GM23338 (cell line): ENCODE measurements around the gene CAST. TPM values are rescaled to one million over a fixed set of nuclear protein-coding genes. Genes with fewer than 3 reads are reported as not detected.

ENCODE experiments used
- ATAC-seq: fragments of 200-7000 bp; cut with Tn5 transposase; 3 replicates; pipeline ENCODE4 v1.9.1; 2020
- DNase-seq: peaks from one replicate; pipeline ENCODE4 v3.0.0-alpha.2; 2015; ENCODE audit warnings: low spot score
- H2AFZ ChIP-seq: fragments of 200-600 bp; sonication (generic); 2 replicates; pipeline ENCODE4 v1.8.0; 2016; ENCODE audit warnings: antibody characterized with exemption, mild to moderate bottlenecking, moderate library complexity
- H3F3A ChIP-seq: fragments of 200-600 bp; sonication (generic); replicated peaks from 2 replicates; pipeline ENCODE4 v1.8.0; 2017; ENCODE audit warnings: antibody characterized with exemption, mixed run types, low read depth
- H3K27ac ChIP-seq: fragments of 200-600 bp; sonication (generic); 2 replicates; pipeline ENCODE4 v1.6.1; 2016; ENCODE audit warnings: low read depth
- H3K27me3 ChIP-seq: fragments of 200-600 bp; sonication (generic); 2 replicates; pipeline ENCODE4 v1.8.0; 2016; ENCODE audit warnings: mild to moderate bottlenecking, mixed run types, moderate library complexity; ENCODE audit not compliant: insufficient read depth
- H3K36me3 ChIP-seq: fragments of 200-600 bp; sonication (generic); 2 replicates; pipeline ENCODE4 v1.8.0; 2016; ENCODE audit warnings: mild to moderate bottlenecking; ENCODE audit not compliant: insufficient read depth
- H3K4me1 ChIP-seq: fragments of 200-600 bp; sonication (generic); 2 replicates; pipeline ENCODE4 v1.8.0; 2016; ENCODE audit warnings: mild to moderate bottlenecking, moderate library complexity; ENCODE audit not compliant: insufficient read depth
- H3K4me2 ChIP-seq: fragments of 200-600 bp; sonication (generic); 2 replicates; pipeline ENCODE4 v1.7.1; 2017; ENCODE audit warnings: mixed run types
- H3K4me3 ChIP-seq: fragments of 200-600 bp; sonication (generic); 2 replicates; pipeline ENCODE4 v1.6.1; 2016; ENCODE audit warnings: mixed run types
- H3K79me2 ChIP-seq: fragments of 200-600 bp; sonication (generic); replicated peaks from 2 replicates; pipeline ENCODE4 v1.8.0; 2017; ENCODE audit warnings: mild to moderate bottlenecking; ENCODE audit not compliant: insufficient read depth
- H3K9me2 ChIP-seq: fragments of 200-600 bp; sonication (generic); 2 replicates; pipeline ENCODE4 v1.8.0; 2017; ENCODE audit not compliant: insufficient read depth
- H4K20me1 ChIP-seq: fragments of 200-600 bp; sonication (generic); replicated peaks from 2 replicates; pipeline ENCODE4 v1.8.0; 2017; ENCODE audit warnings: mild to moderate bottlenecking; ENCODE audit not compliant: insufficient read depth
- H3K27ac Mint-ChIP-seq: 2 replicates; pipeline ENCODE4 v1.8.0; 2020; ENCODE audit warnings: inconsistent platforms, mild to moderate bottlenecking, moderate library complexity, mixed read lengths
- H3K27me3 Mint-ChIP-seq: 3 replicates; pipeline ENCODE4 v1.8.0; 2022; ENCODE audit warnings: low read depth, mild to moderate bottlenecking, moderate library complexity, mixed read lengths, inconsistent platforms; ENCODE audit not compliant: insufficient read depth, poor library complexity
- H3K36me3 Mint-ChIP-seq: 3 replicates; pipeline ENCODE4 v1.8.0; 2021; ENCODE audit warnings: low read depth, mild to moderate bottlenecking, inconsistent platforms, moderate library complexity, mixed read lengths
- H3K4me1 Mint-ChIP-seq: 3 replicates; pipeline ENCODE4 v1.8.0; 2020; ENCODE audit warnings: mild to moderate bottlenecking, inconsistent platforms, mixed read lengths
- H3K4me3 Mint-ChIP-seq: 3 replicates; pipeline ENCODE4 v1.8.0; 2021; ENCODE audit warnings: moderate library complexity, mild to moderate bottlenecking, inconsistent platforms, mixed read lengths
- H3K9me3 Mint-ChIP-seq: 3 replicates; pipeline ENCODE4 v1.8.0; 2020; ENCODE audit warnings: moderate library complexity, mild to moderate bottlenecking, inconsistent platforms, mixed read lengths
- CREB1 ChIP-seq: fragments of 250-450 bp; sonication (Bioruptor Pico); IDR thresholded peaks from 2 replicates; pipeline ENCODE4 v1.5.0; 2020; ENCODE audit warnings: low read depth, mild to moderate bottlenecking, moderate library complexity
- CTCF ChIP-seq, 2 experiments: fragments of 200-600 bp in 1 of 2; sonication (generic) in 1 of 2; conservative IDR thresholded peaks; 2 replicates each; pipeline versions ENCODE4 v1.5.1 to v1.6.1; 2016 to 2017; ENCODE audit warnings: antibody characterized with exemption in 2 of 2, low read depth in 2 of 2, mild to moderate bottlenecking in 2 of 2, moderate library complexity in 1 of 2
- ETS1 ChIP-seq: IDR thresholded peaks from 2 replicates; pipeline ENCODE4 v1.6.1; 2016; ENCODE audit warnings: antibody characterized with exemption
- EZH2 ChIP-seq: fragments of 200-600 bp; sonication (generic); IDR thresholded peaks from one replicate; pipeline ENCODE4 v1.8.0; 2017; ENCODE audit warnings: antibody characterized with exemption, mild to moderate bottlenecking, low read depth; ENCODE audit not compliant: unreplicated experiment
- EZH2phosphoT487 ChIP-seq: fragments of 200-600 bp; sonication (generic); IDR thresholded peaks from one replicate; pipeline ENCODE4 v1.8.1; 2018; ENCODE audit warnings: antibody characterized with exemption; ENCODE audit not compliant: unreplicated experiment
- JUNB ChIP-seq: IDR thresholded peaks from one replicate; pipeline ENCODE4 v1.6.1; 2016; ENCODE audit warnings: antibody characterized with exemption; ENCODE audit not compliant: unreplicated experiment
- NANOG ChIP-seq: IDR thresholded peaks from 2 replicates; pipeline ENCODE4 v1.6.1; 2016; ENCODE audit warnings: antibody characterized with exemption, borderline replicate concordance
- POLR2AphosphoS5 ChIP-seq: IDR thresholded peaks from 2 replicates; pipeline ENCODE4 v1.6.1; 2016; ENCODE audit warnings: antibody characterized with exemption, low read depth
- REST ChIP-seq: IDR thresholded peaks from one replicate; pipeline ENCODE4 v1.6.1; 2018; ENCODE audit warnings: antibody characterized with exemption; ENCODE audit not compliant: unreplicated experiment
- STAT1 ChIP-seq: IDR thresholded peaks from one replicate; pipeline ENCODE4 v1.6.1; 2016; ENCODE audit warnings: antibody characterized with exemption; ENCODE audit not compliant: unreplicated experiment
- ZNF114 ChIP-seq: fragments of 250-450 bp; sonication (Bioruptor Pico); IDR thresholded peaks from 2 replicates; pipeline ENCODE4 v1.5.0; 2020; ENCODE audit warnings: mild to moderate bottlenecking, moderate library complexity
- ZNF331 ChIP-seq: fragments of 250-450 bp; sonication (Bioruptor Pico); IDR thresholded peaks from 2 replicates; pipeline ENCODE4 v1.5.0; 2020; ENCODE audit warnings: low read depth, mild to moderate bottlenecking, moderate library complexity
- ZNF462 ChIP-seq: fragments of 250-450 bp; sonication (Bioruptor Pico); IDR thresholded peaks from 2 replicates; pipeline ENCODE4 v1.5.0; 2020; ENCODE audit warnings: mild to moderate bottlenecking, moderate library complexity
- polyA plus RNA-seq: library from polyadenylated mRNA; unstranded; fragments of >200 nt; fragmentation: Nextera tagmentation; extraction: Ambion mirVana; gene quantifications from 2 replicates; pipeline ENCODE4 v1.2.1, GENCODE V29; 2016
- total RNA-seq: library from RNA; depleted of rRNA; stranded (reverse); fragments of >200 nt; shearing (Covaris generic); gene quantifications from 2 replicates; pipeline ENCODE4 v1.2.3, GENCODE V29; 2014

CAST gene
- total and polyA plus RNA-seq, 2 experiments from 2014 or later = 37.9 to 57.7 TPM

GRCh38 chr5:96794757-96795156 is 132.6 kb downstream of the CAST start:
- Mint-ChIP-seq H3K4me1 (peaks cover 14% of the 10 kb centered on the region), H3K27ac (no peak overlapping the region), H3K4me3 (no peak overlapping the region), H3K27me3 (no peaks in the 10 kb centered on the region), H3K9me3 (no peaks in the 10 kb centered on the region), H3K36me3 (peaks cover 18% of the 10 kb centered on the region)
- DNase-seq (no peak), ATAC-seq (no peak)
- Histone ChIP-seq H3K27me3 (no peaks in the 10 kb centered on the region), H3F3A (no peaks in the 10 kb centered on the region), H3K4me3 (no peak overlapping the region), H3K4me1 (no peaks in the 10 kb centered on the region), H4K20me1 (0 out of 2 replicates have a peak, but pooled peaks cover 3% of the 10 kb centered on the region), H3K27ac (no peak overlapping the region), H3K79me2 (no peaks in the 10 kb centered on the region), H3K4me2 (no peak overlapping the region), H3K36me3 (no peaks in the 10 kb centered on the region; the same call in none of the 2 replicates), H3K9me2 (no peaks in the 10 kb centered on the region), H2AFZ (no peak overlapping the region)
- no peak for TF ChIP-seq ZNF462 (CRISPR knock-in tag)
- no peak for TF ChIP-seq ZNF114 (CRISPR knock-in tag)
- TF ChIP-seq EZH2 = no peak
- TF ChIP-seq POLR2AphosphoS5 = no peak
- no peak for TF ChIP-seq STAT1
- no peak for TF ChIP-seq REST
- no peak for TF ChIP-seq ZNF331 (CRISPR knock-in tag)
- no peak for TF ChIP-seq CREB1
- no peak for TF ChIP-seq EZH2phosphoT487
- TF ChIP-seq ETS1 = no peak
- TF ChIP-seq CTCF (conservative IDR thresholded peaks at IDR 0.05; ENCODE audit: low read depth in 2 of 2) = no peak
- no peak for TF ChIP-seq JUNB
- TF ChIP-seq NANOG = no peak
